Esophagus squamous epithelium (tissue), 5 donors: ENCODE measurements around the gene CNNM4. TPM values are rescaled to one million over a fixed set of nuclear protein-coding genes. Genes with fewer than 3 reads are reported as not detected.
A peak's percentile ranks its signal among the peaks of the same experiment; 100 is the strongest.
"Not testable (repeated sequence)": the region's sequence is repeated elsewhere in the genome, so short reads cannot be mapped to it uniquely, and the experiment has no call there.

ENCODE experiments used
- DNase-seq: peaks from one replicate; lab custom pipeline; 2025; lab: John Stamatoyannopoulos, UW
- H3K27ac ChIP-seq, 4 donors: fragments of 200-600 bp; sonication (generic); one replicate each; pipeline ENCODE4 v1.5.1; 2016 to 2019; ENCODE audit warnings: mild to moderate bottlenecking in 1 of 4
- H3K27me3 ChIP-seq, 4 donors: fragments of 200-600 bp; sonication (generic); 1 replicate in 3 of 4; 2 replicates in 1 of 4; pipeline versions ENCODE4 v1.5.1 to v1.6.0; 2017 to 2021; ENCODE audit warnings: antibody characterized with exemption in 1 of 4
- H3K36me3 ChIP-seq, 3 donors: fragments of 200-600 bp; sonication (generic); one replicate each; pipeline ENCODE4 v1.5.1; 2016 to 2019
- H3K4me1 ChIP-seq, 3 donors: fragments of 200-600 bp; sonication (generic); one replicate each; pipeline ENCODE4 v1.5.1; 2017 to 2019
- H3K4me3 ChIP-seq, 4 donors: fragments of 200-600 bp; sonication (generic); 1 replicate in 3 of 4; 2 replicates in 1 of 4; pipeline ENCODE4 v1.5.1; 2016 to 2019; ENCODE audit warnings: mild to moderate bottlenecking in 2 of 4, moderate library complexity in 1 of 4
- H3K9me3 ChIP-seq, 3 donors: fragments of 200-600 bp; sonication (generic); one replicate each; pipeline ENCODE4 v1.5.1; 2016 to 2019
- CTCF ChIP-seq, 6 experiments: fragments of 450-650 bp in 4 of 6; fragments of 200-600 bp in 2 of 6; sonication (generic) in 2 of 6; IDR thresholded peaks; one replicate each; pipeline ENCODE4 v1.5.1; 2016 to 2019; ENCODE audit warnings: antibody characterized with exemption in 6 of 6, mild to moderate bottlenecking in 4 of 6, moderate library complexity in 4 of 6
- POLR2A ChIP-seq, 4 donors: fragments of 450-650 bp; IDR thresholded peaks; one replicate each; pipeline ENCODE4 v1.6.1; 2017; ENCODE audit warnings: antibody characterized with exemption in 4 of 4, mild to moderate bottlenecking in 4 of 4, moderate library complexity in 3 of 4
- WGBS, 2 donors: methylation state at CpG; one replicate each; pipeline ENCODE4 v1.1.5; 2018; 5-methylcytosine and 5-hydroxymethylcytosine counted together
- intact Hi-C: fragments of 100-400 bp; cut with DNase I; formaldehyde crosslinking; loops from one replicate; pipeline ENCODE4 v1.15.0; 2022
- total RNA-seq, 4 donors: library from RNA; depleted of rRNA; stranded (reverse); fragments of >200 nt; gene quantifications; one replicate each; pipeline ENCODE4 v1.1.0, GENCODE V29; 2016
- donor health status: DM: yes; HTN: yes; CAD: no.

Gene CNNM4
- total RNA-seq, 4 donors from 2014 or later = 3.4 to 8.5 (median 6.7) TPM

DNA sequence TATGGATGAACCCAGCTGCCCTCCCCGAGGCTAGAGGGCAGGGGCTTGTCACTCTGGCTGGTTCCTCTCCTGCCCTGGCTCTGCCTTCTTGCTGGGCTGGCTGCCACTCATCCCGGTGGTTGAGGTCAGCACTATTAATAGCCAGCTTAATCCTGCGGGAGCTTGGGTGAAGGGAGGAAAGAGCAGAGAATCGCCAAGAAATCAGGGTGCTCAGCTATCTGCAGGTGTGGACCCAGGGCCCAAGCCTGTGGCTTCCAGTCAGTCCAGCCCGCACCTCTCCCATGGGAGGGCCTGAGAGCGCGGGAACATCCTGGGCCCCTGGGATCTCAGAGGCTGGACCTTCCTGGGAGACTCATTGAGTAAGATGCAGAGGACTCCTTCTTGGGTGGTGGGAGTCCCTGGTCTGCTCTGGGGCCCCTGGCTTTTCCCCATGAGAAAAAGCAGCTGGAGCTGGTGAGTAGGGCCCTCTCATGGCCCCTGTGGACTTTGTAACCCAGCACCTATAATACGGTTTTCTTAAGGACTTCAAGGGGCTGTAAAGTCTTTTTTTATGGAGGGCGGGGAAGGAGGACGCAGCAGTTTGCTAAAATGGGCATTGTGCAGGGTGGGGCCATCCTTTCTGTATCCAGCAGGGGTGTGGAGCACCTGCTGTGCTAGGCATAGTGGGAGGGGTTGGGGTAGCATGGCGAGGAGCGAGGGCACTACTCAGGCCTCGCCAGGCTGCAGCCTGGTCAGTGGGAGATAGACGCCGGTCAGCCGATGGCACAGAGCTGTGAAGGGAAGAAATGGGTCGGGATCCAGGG lies 27.9 kb downstream of the CNNM4 start:
- intact Hi-C loops = no loop called here
- H3K27ac ChIP-seq = peak overlapping the region; percentile 49 to 79 (median 68)
- no peak for TF ChIP-seq POLR2A (IDR thresholded peaks at IDR 0.05)
- no peak for TF ChIP-seq CTCF (IDR thresholded peaks at IDR 0.05)
- WGBS, 2 donors = 85 to 86% methylated on average over 6 to 9 of the region's 17 CpGs
- H3K36me3 ChIP-seq = no peaks in the 10 kb centered on the region
- no peak overlapping the region for H3K4me3 ChIP-seq
- no peaks in the 10 kb centered on the region for H3K9me3 ChIP-seq
- no peak for DNase-seq
- H3K27me3 ChIP-seq = no peaks in the 10 kb centered on the region
- H3K4me1 ChIP-seq = peaks cover 23 to 40% (median 28%) of the 10 kb centered on the region in 3 donors

- H3K4me3 ChIP-seq = no peak overlapping the region
- no peak for DNase-seq
- peaks cover 23 to 40% (median 28%) of the 10 kb centered on the region in 3 donors for H3K4me1 ChIP-seq
- H3K9me3 ChIP-seq = no peaks in the 10 kb centered on the region
- H3K27ac ChIP-seq = peak overlapping the region in 2 of 4 donors; percentile 79
- WGBS, 2 donors = 70 to 75% methylated on average over 3 to 4 of the region's 6 CpGs
- H3K27me3 ChIP-seq = no peaks in the 10 kb centered on the region
- H3K36me3 ChIP-seq = no peaks in the 10 kb centered on the region
- TF ChIP-seq POLR2A (IDR thresholded peaks at IDR 0.05) (no peak), CTCF (IDR thresholded peaks at IDR 0.05) (no peak)
- intact Hi-C loops = no loop called here
These were observed 28.5 kb downstream of the CNNM4 start for GRCh38 chr2:96789245-96789617.

GRCh38 chr2:96792772-96793749 lies 32.4 kb downstream of the CNNM4 start:
- Histone ChIP-seq H3K9me3 (no peaks in the 10 kb centered on the region), H3K27me3 (no peaks in the 10 kb centered on the region), H3K27ac (no peak overlapping the region), H3K4me1 (peaks cover 6 to 15% (median 8%) of the 10 kb centered on the region in 3 donors), H3K36me3 (peaks cover 0 to 14% (median 6%) of the 10 kb centered on the region in 3 donors), H3K4me3 (no peak overlapping the region)
- no peak for TF ChIP-seq POLR2A (IDR thresholded peaks at IDR 0.05)
- no peak for TF ChIP-seq CTCF (IDR thresholded peaks at IDR 0.05)
- 76 to 83% methylated on average over 6 to 17 of the region's 17 CpGs for WGBS, 2 donors
- no peak for DNase-seq
- intact Hi-C loops = no loop called here

- peaks cover 0 to 34% (median 6%) of the 10 kb centered on the region in 3 donors for H3K36me3 ChIP-seq
- H3K9me3 ChIP-seq = no peaks in the 10 kb centered on the region
- no peak for DNase-seq
- WGBS, 2 donors = 92 to 93% methylated on average over 3 to 6 of the region's 6 CpGs
- TF ChIP-seq CTCF (IDR thresholded peaks at IDR 0.05) (no peak), POLR2A (IDR thresholded peaks at IDR 0.05) (no peak)
- no peaks in the 10 kb centered on the region for H3K4me1 ChIP-seq
- no peaks in the 10 kb centered on the region for H3K27me3 ChIP-seq
- H3K27ac ChIP-seq = no peak overlapping the region
- intact Hi-C loops = no loop called here
- no peak overlapping the region for H3K4me3 ChIP-seq
These were observed 34.4 kb downstream of the CNNM4 start for GRCh38 chr2:96795076-96795475.

DNA sequence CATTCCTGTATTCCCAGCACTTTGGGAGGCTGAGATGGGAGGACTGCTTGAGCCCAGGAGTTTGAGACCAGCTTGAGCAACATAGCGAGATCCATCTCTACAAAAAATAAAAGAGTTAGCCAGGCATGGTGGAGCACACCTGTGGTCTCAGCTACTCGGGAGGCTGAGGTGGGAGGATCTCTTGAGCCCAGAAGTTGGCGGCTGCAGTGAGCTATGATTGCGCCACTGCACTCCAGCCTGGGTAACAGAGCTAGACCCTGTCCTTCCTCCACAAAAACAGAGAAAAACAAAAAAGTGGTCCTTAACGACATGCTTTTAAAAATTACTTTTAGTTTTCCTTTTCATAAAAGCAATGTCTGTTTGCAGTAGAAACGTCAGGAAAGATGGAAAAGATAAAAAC lies 35.8 kb downstream of the CNNM4 start:
- H3K4me3 ChIP-seq, intact Hi-C loops, H3K27me3 ChIP-seq, H3K27ac ChIP-seq, DNase-seq, H3K9me3 ChIP-seq: not testable (repeated sequence)
- Histone ChIP-seq H3K4me1 (peaks cover 0 to 10% (median 0%) of the 10 kb centered on the region in 3 donors), H3K36me3 (peaks cover 0 to 43% (median 6%) of the 10 kb centered on the region in 3 donors)
- WGBS, 2 donors = 80 to 81% methylated on average over 5 of the region's 6 CpGs
